ENCODE results near the gene PIK3R6.
"Not testable (repeated sequence)": the region's sequence is repeated elsewhere in the genome, so short reads cannot be mapped to it uniquely, and the experiment has no call there.

PIK3R6 gene

GRCh38 chr17:8873801-8874715 lies 6.6 kb upstream of the PIK3R6 start:
- in situ Hi-C loops (cut with MboI; ENCODE audit: low sequenced_read_pairs): no loop called here

DNA sequence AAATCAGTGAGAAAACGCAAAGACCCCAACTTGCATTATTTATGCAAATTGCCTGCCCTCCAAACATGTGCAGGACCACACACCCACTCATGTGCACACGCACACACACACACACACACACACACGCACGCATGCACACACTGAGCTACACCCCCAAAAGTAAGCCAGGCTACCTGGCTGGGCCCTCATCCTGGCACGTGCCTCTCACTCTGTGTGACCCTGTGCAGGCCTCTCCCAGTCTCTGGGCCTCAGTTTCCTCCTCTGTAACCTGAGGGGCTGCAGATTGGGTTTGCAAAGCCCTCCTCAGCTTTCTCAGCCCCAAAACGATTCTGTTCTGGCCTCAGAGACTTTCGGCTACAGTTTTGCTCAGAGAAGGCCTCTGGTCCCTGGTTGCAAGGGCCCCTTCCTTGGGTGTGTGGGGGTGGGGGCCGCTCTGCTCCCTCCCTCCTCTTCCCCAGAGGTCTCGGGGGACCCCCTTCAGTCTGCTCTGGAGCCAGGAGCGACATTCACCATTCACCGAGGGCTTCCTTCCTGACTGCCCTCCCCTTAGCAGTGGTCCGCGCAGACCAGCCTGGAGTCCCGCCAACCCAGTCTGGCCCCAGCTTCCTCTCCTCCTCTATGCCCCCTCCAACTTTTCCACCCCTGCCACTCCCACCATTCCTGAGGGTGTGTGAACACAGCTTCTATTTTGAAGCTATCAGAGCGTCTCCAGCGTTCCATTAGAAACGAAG lies 5.4 kb upstream of the PIK3R6 start:
- in situ Hi-C loops (cut with MboI; ENCODE audit: low sequenced_read_pairs): no loop called here

DNA sequence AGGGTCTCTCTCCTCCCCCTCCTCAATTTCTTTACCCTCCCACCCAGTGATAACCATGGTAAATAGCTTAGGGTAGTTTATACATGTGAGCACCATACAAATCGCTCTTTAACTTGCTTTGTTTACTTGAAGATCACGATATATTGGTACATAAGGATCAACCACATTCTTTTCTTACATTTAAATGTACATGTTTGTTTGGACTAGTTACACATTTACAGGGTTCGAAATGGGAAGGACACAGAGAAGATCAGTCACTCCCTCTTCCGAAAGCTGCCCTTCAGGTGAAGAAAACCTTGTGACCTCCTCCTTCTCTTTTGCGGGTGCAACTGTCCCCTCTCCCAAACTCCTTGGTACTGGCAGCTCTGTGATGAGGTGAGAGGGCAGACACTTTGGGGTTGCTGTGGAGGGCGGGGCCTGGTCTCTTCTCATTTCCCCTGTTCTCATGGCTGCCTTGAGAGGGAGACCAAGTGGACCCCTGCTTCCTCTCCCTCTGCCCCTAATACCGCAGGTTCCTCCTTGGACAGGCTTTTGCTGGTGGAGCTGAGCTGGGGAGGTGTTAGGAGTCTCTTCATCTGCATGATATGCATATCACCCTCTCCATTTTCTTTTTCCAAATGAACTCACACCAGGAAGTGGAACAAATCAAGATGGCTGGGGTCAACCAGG lies 4.7 kb upstream of the PIK3R6 start:
- in situ Hi-C loops (cut with MboI; ENCODE audit: low sequenced_read_pairs): no loop called here

- in situ Hi-C loops (cut with MboI; ENCODE audit: low sequenced_read_pairs): no loop called here
Measured at GRCh38 chr17:8871081-8871581, 3.7 kb upstream of the PIK3R6 start.

DNA sequence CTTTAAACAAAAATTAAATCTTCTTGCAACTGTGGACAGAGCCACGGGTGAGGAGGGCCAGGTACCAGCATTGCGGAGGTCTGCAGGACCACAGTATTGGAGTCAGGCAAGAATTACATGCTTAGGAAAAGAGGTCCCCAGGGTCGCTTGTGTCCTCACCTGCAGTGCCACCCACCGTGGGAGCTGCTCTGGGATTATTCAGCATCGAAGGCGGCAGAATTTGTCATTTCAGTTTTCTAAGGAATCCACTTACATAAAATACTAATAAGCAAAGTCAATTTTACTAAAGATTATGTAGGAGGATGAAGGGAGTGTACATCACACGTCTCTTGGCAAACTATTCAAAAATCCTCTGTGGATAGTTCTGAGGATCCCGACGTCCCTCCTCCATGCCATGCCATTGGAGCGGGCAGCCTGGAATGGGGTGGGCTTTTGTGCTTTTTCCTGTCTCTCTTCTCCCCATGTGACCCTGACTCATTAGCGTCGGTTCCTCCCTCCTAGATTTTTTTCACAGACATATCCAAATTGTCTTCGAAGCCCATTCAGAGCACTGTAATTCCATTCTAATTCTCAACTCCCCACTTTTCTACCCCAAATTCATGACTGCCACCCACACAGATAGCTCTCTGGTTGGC lies 3.0 kb upstream of the PIK3R6 start:
- in situ Hi-C loops (cut with MboI; ENCODE audit: low sequenced_read_pairs): no loop called here

DNA sequence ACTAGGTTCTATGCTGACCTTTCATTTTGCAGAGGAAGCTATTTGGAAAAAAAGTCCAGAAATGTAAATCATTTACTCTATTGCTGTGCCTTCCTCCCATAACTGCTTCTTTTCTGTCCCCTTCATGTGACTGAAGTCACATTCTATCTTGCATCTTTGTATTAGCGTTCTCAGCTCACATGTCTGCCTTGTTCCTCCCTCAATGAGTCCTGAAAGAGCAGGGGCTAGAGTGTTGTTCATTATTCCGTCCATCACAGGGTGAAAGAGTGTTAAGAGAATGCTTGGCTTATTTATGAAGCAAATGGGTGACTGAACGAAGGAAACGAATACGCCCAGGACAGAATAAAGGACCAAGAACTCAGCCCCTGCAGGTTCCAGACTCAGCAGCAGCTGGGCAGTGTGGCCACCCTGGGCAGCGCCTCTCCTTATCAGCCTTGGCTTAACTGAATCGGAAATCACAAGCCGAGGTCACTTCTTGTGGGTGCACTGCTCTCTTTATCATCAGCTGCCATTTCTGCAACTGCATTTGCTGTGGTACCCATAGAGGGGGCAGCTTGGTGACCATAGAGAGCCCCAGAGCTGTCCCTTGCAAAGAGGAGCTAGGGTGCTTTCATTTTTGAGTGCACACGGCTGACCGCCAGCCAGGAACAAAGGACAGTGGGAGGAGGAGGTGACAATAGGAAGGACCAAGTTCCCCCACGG lies 1.8 kb upstream of the PIK3R6 start:
- in situ Hi-C loops (cut with MboI; ENCODE audit: low sequenced_read_pairs): no loop called here

GRCh38 chr17:8868529-8868951 lies 1.1 kb upstream of the PIK3R6 start:
- in situ Hi-C loops (cut with MboI; ENCODE audit: low sequenced_read_pairs): no loop called here

DNA sequence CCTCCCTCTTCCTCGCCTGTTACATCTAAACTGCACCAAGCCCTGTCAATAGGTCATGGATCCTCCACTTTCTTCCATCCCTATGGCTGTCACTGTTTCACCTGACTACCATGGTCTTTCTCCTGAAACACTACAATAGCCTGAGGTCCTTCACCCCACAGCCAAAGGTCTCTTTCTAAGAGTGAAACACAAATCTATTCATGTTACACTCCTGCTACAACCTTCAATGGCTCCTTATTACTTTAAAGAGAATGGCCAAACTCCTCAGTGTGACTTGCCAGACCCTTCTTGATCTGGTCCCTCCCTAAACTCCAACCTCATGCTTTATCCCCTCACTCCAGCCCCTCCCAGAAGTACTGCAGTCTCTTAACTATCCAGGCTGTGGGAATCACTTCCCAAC lies 618 bp upstream of the PIK3R6 start:
- in situ Hi-C loops (cut with MboI; ENCODE audit: low sequenced_read_pairs): no loop called here

GRCh38 chr17:8865811-8866210 lies 1.7 kb downstream of the PIK3R6 start:
- in situ Hi-C loops (cut with MboI; ENCODE audit: low sequenced_read_pairs): no loop called here

- in situ Hi-C loops (cut with MboI; ENCODE audit: low sequenced_read_pairs): no loop called here
Measured at GRCh38 chr17:8865385-8865784, 2.1 kb downstream of the PIK3R6 start.

GRCh38 chr17:8862213-8863056 lies 5.0 kb downstream of the PIK3R6 start:
- in situ Hi-C loops (cut with MboI; ENCODE audit: low sequenced_read_pairs): no loop called here

- in situ Hi-C loops (cut with MboI; ENCODE audit: low sequenced_read_pairs): no loop called here
Measured at GRCh38 chr17:8861495-8862181, 5.8 kb downstream of the PIK3R6 start.

- in situ Hi-C loops (cut with MboI; ENCODE audit: low sequenced_read_pairs): no loop called here
Measured at GRCh38 chr17:8859804-8860430, 7.6 kb downstream of the PIK3R6 start.

- in situ Hi-C loops (cut with MboI; ENCODE audit: low sequenced_read_pairs): no loop called here
Measured at GRCh38 chr17:8859027-8859803, 8.3 kb downstream of the PIK3R6 start.

DNA sequence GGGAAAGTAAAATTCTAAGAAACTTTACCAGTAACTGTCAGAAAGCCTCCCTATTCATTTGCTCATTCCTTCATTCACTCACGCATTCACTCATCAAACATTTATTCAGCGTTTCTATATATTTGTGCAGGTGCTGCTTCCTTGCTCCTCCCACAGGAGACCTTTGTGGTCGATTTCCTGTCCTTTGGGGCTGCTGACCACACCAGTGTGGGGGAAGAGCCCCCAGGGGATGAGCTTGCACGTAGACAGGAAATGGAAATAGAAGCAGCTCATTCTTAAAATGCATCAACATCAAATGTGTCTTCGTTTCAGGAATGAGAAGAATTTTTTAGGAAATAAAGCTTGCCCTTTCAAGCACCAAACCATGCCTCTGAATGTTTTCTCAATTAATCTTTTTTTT lies 9.6 kb downstream of the PIK3R6 start:
- in situ Hi-C loops (cut with MboI; ENCODE audit: low sequenced_read_pairs): no loop called here

- in situ Hi-C loops (cut with MboI; ENCODE audit: low sequenced_read_pairs): no loop called here
Measured at GRCh38 chr17:8856869-8857575, 10.5 kb downstream of the PIK3R6 start.

DNA sequence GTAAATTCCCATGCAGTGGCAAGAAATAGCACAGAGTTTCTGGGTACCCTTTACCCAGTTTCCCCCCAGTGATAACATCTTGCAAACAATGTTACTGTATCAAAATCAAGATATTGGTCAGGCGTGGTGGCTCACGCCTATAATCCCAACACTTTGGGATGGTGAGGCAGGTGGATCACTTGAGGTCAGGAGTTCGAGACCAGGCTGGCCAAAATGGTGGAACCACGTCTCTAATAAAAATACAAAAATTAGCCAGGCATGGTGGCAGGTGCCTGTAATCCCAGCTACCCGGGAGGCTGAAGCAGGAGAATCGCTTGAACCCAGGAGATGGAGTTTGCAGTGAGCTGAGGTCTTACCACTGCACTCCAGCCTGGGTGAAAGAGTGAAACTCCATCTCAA lies 11.3 kb downstream of the PIK3R6 start:
- in situ Hi-C loops (cut with MboI; ENCODE audit: low sequenced_read_pairs): not testable (repeated sequence)

Data from HL-60/S4 treated with phorbol 12-myristate 13-acetate at 8.2 ng/mL for 4 days and 3 days (cell line).